Stimulated activated CD4-positive, alpha-beta T cell treated with anti-CD3 and anti-CD28 coated beads, Interleukin-2, amount 100 ng/mL, for 48 hours (primary cell): ENCODE data around the gene C1QTNF7.

Experiments
- DNase-seq, 2 donors: peaks; one replicate each; pipeline ENCODE4 v3.0.0-alpha.2; 2020

C1QTNF7 gene, protein sequence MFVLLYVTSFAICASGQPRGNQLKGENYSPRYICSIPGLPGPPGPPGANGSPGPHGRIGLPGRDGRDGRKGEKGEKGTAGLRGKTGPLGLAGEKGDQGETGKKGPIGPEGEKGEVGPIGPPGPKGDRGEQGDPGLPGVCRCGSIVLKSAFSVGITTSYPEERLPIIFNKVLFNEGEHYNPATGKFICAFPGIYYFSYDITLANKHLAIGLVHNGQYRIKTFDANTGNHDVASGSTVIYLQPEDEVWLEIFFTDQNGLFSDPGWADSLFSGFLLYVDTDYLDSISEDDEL

GRCh38 chr4:15427701-15428100, at the start of gene C1QTNF7:
TSS of gene C1QTNF7 (plus strand) at chr4:15428033. CDS start at chr4:15435744, 7,711 bp downstream.
- no peak for DNase-seq

GRCh38 chr4:15378062-15378461, 49.8 kb upstream of the C1QTNF7 start:
- no peak for DNase-seq

DNA sequence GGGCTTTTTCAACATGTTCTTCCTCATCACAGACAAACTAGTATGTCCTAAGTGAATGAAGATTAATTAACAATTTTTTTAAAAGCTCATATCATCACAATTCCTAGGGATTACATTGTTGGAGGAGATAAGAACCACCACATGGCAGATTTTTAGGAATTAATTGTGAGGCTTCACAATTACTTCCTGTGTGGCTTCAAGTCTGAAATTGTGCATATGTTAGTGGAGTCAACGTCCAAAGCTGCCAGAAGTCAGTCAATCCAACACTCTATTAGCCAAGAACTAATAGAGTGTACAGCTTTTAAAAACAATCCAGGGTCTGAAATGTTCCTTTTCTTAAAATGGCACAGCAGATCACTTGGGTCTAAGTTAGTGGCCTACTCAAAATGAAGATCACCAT, 49.3 kb upstream of the C1QTNF7 start:
- DNase-seq = no peak

DNA sequence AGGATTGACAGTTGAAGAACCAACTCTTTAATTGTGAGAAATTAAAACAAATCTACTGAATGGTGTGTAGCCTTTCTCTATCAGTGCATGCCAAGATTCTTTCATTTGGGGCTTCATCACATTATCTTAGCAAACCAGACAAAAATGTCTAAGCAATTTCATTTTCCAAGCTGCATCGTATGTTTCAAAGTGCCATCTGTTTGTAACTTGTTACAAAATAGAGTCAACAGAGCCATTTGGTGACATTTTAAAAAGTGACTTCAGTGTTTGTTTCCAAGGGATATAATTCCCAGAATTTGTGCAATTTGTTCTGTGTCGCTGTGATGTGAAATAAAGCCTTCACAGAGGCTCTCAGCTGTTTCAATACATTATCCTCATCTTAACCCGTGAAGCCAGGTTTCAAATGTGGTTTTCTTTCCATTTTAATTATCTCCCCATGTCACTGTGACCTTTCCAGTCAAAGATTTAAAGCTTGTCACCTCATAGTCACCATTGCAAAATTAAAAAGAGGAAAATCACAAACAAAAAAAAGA, 46.0 kb upstream of the C1QTNF7 start:
- no peak for DNase-seq

DNA sequence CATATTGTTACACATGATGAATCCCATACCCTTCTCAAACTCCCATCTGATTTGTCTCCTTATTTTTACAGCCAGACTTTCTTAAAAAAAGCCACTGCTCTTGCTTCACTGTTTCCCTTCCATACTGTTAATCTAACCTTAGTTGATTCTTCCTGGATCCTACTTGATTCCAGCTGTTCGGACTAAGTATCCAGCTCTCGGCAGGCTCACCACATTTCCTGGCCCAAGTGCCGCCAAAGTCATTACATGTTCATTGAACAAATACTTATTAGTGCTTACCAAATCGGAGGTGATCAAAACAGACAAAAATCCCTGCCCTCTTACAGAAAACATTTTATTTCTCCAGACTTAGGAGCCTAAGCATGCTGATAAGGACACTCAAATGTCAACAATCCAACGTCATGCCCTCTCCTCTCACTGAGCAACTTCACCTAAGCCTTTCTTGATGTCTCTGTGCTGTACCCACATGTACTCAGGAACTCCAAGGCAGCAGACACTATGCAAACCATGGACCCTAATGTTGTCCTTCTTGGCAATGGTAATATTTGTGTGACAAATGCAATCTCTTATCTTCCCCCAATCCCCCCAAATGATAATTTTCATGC, 45.1 kb upstream of the C1QTNF7 start:
- DNase-seq = no peak

DNA sequence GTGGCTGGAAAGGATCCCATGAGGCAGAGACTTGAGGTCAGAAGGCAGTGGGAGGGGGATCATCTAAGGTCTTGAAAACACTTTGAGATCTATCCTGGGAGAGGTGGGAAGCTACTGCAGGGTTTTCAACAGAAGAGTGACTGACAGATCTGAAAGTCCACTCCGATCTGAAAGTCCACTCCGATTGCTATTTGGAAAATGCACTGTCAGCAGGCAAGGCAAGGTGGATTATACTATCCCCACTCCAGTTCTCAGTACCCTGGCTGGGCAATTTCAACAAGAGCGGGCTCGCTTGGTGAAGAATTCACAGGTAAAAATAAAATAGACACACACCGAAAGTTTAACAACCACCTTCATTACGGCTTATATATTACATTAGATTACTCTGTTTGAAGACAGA, 42.3 kb upstream of the C1QTNF7 start:
- no peak for DNase-seq

DNA sequence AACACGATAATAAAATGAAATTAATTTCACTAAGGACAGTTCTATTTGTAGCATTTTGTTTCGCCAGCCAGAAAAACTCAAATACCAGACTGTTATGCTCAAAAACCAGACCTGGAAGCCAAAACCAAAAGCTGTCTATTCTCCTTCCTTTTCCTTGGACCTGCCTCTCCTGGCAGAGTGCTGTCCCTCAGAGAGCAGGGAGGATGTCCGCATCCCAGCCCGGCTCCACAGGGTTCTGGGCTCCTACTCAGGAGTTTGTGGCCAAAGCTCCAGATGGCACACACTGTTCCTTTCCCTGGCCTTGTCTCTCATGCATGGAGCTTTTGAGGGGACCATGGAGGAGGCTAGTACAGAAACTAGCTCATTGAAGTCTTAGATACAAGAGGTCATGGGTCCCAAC, 41.9 kb upstream of the C1QTNF7 start:
- DNase-seq = no peak

- no peak for DNase-seq
These were observed 37.3 kb upstream of the C1QTNF7 start for GRCh38 chr4:15390494-15390893.

GRCh38 chr4:15392053-15392805, 35.6 kb upstream of the C1QTNF7 start:
- DNase-seq = no peak

GRCh38 chr4:15395311-15395710, 32.5 kb upstream of the C1QTNF7 start:
- DNase-seq = no peak

GRCh38 chr4:15396157-15396800, 31.6 kb upstream of the C1QTNF7 start:
- peak; percentile 53 to 59 for DNase-seq

- DNase-seq = no peak
These were observed 29.8 kb upstream of the C1QTNF7 start for GRCh38 chr4:15398001-15398400.

- no peak for DNase-seq
These were observed 29.1 kb upstream of the C1QTNF7 start for GRCh38 chr4:15398732-15399131.

- no peak for DNase-seq
These were observed 27.6 kb upstream of the C1QTNF7 start for GRCh38 chr4:15400226-15400625.

GRCh38 chr4:15400981-15401671, 26.7 kb upstream of the C1QTNF7 start:
- peak; percentile 5 to 23 for DNase-seq

DNA sequence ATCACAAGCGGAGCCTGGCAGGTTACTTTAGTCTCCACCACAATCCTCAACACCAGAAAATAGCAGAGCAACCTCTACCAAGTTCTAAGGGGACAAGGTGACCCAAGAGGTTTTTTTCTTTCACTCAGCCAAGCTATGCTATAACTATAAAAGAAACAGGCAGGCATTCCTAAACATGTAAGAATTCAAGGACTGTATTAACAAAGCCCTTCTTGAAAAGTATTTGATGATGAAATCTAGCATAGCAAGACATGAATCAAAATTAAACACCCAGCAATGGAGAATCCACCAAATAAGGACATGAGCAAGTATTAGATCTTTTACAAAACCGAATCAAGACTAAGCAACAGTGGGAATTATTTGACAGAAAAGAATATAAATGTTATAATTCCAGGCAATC, 25.7 kb upstream of the C1QTNF7 start:
- no peak for DNase-seq

GRCh38 chr4:15402974-15403373, 24.9 kb upstream of the C1QTNF7 start:
- DNase-seq = no peak

- DNase-seq = no peak
These were observed 22.8 kb upstream of the C1QTNF7 start for GRCh38 chr4:15405018-15405417.

GRCh38 chr4:15410750-15411149, 17.1 kb upstream of the C1QTNF7 start:
- DNase-seq = no peak

DNA sequence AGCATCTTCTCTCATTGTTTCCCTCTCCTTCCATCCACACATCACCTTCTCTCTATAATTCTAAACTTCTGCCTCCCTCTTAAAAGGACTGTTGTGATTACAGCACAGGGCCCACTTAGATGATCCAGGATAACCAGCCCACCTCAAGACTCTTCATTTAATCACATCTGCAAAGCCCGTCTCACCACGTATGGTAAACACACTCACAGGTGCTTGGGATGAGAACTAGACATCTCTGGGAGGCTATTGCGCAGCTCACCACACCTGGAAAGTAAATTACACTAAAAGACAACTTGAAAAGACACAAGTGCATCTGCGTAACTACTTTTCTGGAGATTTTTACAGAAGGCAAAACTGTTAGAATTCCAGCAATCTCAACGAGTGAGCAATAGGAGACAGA, 15.4 kb upstream of the C1QTNF7 start:
- DNase-seq = no peak

- no peak for DNase-seq
These were observed 14.7 kb upstream of the C1QTNF7 start for GRCh38 chr4:15413010-15413622.

DNA sequence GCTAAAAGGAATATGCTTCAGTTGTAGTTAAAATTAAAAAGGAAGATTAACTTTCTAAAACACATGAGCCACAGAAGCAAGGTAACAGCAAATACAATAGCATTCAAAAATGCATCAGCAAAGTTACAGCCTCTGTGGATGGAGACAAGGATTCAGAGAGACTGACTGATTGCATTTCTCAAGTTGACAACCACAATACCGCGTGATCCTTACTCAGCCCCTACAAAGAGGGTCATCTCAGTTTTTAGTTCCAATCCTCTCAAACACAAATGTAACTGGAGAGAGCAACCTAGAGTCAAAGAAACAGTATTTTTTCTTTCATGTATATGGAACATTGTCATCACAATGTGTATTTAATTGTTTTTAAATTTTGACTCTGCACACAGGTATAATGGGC, 14.2 kb upstream of the C1QTNF7 start:
- no peak for DNase-seq
